Measurements from ENCODE around the gene AAMDC.
"Not testable (repeated sequence)": the region's sequence is repeated elsewhere in the genome, so short reads cannot be mapped to it uniquely, and the experiment has no call there.

The AAMDC gene

GRCh38 chr11:77822126-77822525, 1.2 kb downstream of the AAMDC start:
- not testable (repeated sequence) for DNase-seq

- no peak for DNase-seq
Measured at GRCh38 chr11:77823775-77824174, 2.8 kb downstream of the AAMDC start.

DNA sequence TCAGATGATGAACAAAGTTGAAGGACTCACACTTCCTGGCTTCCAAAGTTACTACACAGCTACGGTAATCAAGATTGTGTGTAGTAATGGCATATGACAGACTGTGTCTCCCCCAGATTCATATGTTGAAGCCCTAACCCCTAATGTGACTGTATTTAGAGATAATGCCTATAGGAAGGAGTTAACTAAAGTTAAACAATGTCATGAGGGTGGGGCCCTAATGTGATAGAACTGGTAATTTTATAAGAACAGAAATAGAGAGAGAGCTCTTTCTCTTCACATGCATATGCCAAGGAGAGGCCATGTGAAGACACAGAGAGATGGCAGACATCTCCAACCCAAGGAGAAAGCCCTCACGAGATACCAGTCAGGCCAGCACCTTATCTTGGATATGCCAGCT, 8.0 kb downstream of the AAMDC start:
- DNase-seq: no peak

DNA sequence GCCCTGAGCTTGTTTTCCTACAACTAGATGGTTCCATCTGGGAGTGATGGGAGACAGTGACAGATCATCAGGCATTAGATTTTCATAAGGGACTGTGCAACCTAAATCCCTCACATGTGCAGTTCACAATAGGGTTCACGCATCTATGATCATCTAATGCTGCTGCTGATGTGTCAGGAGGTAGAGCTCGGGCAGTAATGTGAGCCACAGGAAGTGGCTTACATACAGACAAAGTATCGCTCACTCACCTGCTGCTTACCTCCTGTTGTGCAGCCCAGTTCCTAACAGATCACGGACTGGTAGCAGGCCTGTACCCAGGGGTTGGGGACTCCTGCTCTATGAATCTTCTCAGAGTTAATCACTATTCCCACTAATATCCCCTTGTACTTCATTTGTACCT, 12.4 kb downstream of the AAMDC start:
- DNase-seq: no peak

GRCh38 chr11:77842441-77843121, 21.6 kb downstream of the AAMDC start:
- no peak for DNase-seq

DNA sequence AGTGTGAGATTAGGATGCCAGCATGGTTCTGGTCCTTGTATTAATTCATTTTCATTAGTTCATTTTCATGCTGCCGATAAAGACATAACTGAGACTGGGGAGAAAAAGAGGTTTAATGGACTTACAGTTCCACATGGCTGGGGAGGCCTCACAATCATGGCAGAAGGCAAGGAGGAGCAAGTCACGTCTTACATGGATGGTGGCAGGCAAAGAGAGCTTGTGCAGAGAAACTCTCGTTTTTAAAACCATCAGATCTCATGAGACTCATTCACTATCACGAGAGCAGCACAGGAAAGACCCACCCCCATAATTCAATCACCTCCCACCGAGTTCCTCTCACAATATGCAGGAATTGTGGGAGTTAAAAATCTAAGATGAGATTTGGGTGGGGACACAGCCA, 22.8 kb downstream of the AAMDC start:
- DNase-seq: not testable (repeated sequence)

DNA sequence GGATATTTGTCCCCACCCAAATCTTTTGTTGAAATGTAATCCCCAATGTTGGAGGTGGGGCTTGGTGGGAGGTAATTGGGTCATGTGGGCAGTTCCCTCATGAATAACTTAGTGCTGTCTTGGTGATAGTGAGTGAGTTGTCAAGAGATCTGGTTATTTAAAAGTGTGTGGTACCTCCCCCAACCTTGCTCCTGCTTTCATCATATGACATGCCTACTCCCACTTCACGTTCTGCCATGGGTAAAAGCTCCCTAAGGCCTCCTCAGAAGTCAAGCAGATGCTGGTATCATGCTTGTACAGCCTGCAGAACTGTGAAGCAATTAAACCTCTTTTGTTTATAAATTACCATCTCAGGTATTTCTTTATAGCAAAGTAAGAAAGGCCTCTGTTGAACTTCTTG, 30.6 kb downstream of the AAMDC start:
- DNase-seq: no peak

GRCh38 chr11:77854838-77855237, 33.9 kb downstream of the AAMDC start:
- DNase-seq: no peak

DNA sequence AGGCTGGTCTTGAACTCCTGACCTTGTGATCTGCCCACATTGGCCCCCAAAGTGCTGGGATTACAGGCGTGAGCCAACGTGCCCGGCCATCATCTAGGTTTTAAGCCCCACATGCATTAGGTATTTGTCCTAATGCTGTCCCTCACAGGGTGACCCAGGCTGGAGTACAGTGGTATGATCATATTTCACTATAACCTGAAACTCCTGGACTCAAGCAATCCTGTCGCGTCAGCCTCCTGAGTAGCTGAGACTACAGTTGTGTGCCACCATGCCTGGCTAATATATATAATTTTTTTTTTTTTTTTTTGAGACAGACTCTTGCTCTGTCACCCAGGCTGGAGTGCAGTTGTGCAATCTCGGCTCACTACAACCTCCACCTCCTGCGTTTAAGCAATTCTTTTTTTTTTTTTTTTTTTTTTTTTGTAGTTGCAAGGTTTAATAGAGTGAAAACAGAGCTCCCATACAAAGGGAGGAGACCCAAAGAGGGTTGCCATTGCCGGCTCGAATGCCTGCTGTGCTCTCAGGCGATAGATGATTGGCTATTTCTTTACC, 37.0 kb downstream of the AAMDC start:
- not testable (repeated sequence) for DNase-seq

- not testable (repeated sequence) for DNase-seq
Measured at GRCh38 chr11:77861444-77861843, 40.5 kb downstream of the AAMDC start.

DNA sequence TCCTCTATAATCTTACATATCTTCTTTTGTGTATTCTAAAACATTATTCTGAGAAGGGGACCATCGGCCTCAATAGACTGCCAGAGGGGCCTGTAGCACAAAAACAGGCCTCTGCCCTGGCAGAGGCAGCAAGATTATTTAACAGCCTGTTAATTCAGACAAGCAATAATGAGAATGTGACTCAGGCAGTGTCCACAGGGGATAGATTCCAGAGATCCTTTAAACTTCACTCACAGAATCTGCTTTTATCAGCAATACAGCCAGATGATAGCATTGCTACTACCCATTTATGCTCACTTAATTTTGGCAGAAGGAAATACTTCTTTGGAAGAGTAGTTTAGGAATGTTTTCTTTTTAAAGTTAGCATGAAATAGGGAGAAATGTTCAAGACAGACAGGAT, 44.9 kb downstream of the AAMDC start:
- DNase-seq: no peak

- no peak for DNase-seq
Measured at GRCh38 chr11:77866336-77866735, 45.4 kb downstream of the AAMDC start.

GRCh38 chr11:77868744-77869143, 47.8 kb downstream of the AAMDC start:
- DNase-seq: no peak

GRCh38 chr11:77871855-77872254, 50.9 kb downstream of the AAMDC start:
- no peak for DNase-seq

- DNase-seq: no peak
Measured at GRCh38 chr11:77873345-77873744, 52.4 kb downstream of the AAMDC start.

- DNase-seq: no peak
Measured at GRCh38 chr11:77874206-77874605, 53.3 kb downstream of the AAMDC start.

GRCh38 chr11:77876045-77876444, 55.1 kb downstream of the AAMDC start:
- no peak for DNase-seq

GRCh38 chr11:77878247-77878646, 57.3 kb downstream of the AAMDC start:
- not testable (repeated sequence) for DNase-seq

- DNase-seq: no peak
Measured at GRCh38 chr11:77879218-77879617, 58.3 kb downstream of the AAMDC start.

GRCh38 chr11:77882396-77882795, 61.5 kb downstream of the AAMDC start:
- DNase-seq: no peak

DNA sequence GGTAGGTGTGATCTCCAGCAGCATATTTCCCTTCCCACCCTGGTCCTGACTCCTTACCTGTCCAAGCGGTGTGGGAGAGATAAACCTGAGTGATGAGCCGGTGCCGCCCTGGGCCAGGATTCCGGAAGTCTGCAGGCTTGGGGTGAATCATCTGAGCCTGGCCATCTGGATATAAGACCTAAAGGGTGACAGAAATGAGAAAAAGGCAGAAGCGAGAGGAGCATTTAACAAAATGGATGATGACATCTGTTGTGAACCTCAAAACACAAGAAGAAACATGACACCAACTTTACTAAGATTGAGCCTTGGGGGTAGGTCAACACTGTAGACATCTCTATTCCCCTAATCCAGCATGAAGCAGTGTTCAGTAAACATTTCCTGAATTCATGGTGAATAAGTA, 62.8 kb downstream of the AAMDC start:
- no peak for DNase-seq

- no peak for DNase-seq
Measured at GRCh38 chr11:77884186-77884828, 63.4 kb downstream of the AAMDC start.

GRCh38 chr11:77884829-77885190, 63.9 kb downstream of the AAMDC start:
- DNase-seq: no peak

- DNase-seq: no peak
Measured at GRCh38 chr11:77886401-77886800, 65.5 kb downstream of the AAMDC start.

GRCh38 chr11:77889045-77889444, 68.1 kb downstream of the AAMDC start:
- DNase-seq: not testable (repeated sequence)
